Pancreas (tissue), 10 donors: ENCODE measurements around the gene VWA3B. TPM values are rescaled to one million over a fixed set of nuclear protein-coding genes. Genes with fewer than 3 reads are reported as not detected.

Source experiments
- ATAC-seq, 4 donors: fragments of 200-7000 bp; cut with Tn5 transposase; one replicate each; pipeline versions ENCODE4 v1.8.0 to v1.9.1; 2020; ENCODE audit warnings: mild to moderate bottlenecking in 4 of 4, moderate library complexity in 4 of 4
- DNase-seq, 6 donors: peaks; one replicate each; pipeline ENCODE4 v3.0.0-alpha.2; 2020
- FAIRE-seq: peaks from 2 replicates; lab custom pipeline; 2012; peaks lifted over from hg19 to GRCh38; lab: Jason Lieb, UNC
- H3K27ac ChIP-seq, 4 donors: fragments of 200-600 bp; sonication (generic); 1 replicate in 3 of 4; 2 replicates in 1 of 4; pipeline versions ENCODE4 v1.5.0 to v1.8.0; 2020
- H3K27me3 ChIP-seq, 4 donors: fragments of 200-600 bp; one replicate each; pipeline ENCODE4 v1.8.0; 2021
- H3K36me3 ChIP-seq, 3 donors: fragments of 200-600 bp; sonication (generic) in 1 of 3; one replicate each; pipeline versions ENCODE4 v1.5.0 to v1.8.0; 2020 to 2021
- H3K4me1 ChIP-seq, 3 donors: fragments of 200-600 bp; one replicate each; pipeline ENCODE4 v1.8.0; 2021
- H3K4me3 ChIP-seq, 4 donors: fragments of 200-600 bp; sonication (generic) in 2 of 4; one replicate each; pipeline versions ENCODE4 v1.5.0 to v1.8.0; 2020 to 2021
- H3K9me3 ChIP-seq, 4 donors: fragments of 200-600 bp; one replicate each; pipeline ENCODE4 v1.8.0; 2021
- WGBS, 2 donors: extraction: QIAGEN DNeasy Blood & Tissue Kit; methylation state at CpG; one replicate each; pipeline ENCODE4 v1.1.7; 2013; 5-methylcytosine and 5-hydroxymethylcytosine counted together
- intact Hi-C, 3 donors: fragments of 100-400 bp; cut with DNase I; formaldehyde crosslinking; loops; one replicate each; pipeline versions ENCODE4 v1.11.1 to v1.14.2; 2022
- polyA plus RNA-seq, 2 donors: library from polyadenylated mRNA; stranded (reverse); fragments of 200-250 nt; gene quantifications; one replicate each; pipeline ENCODE4 v1.2.3, GENCODE V29; 2013
- total RNA-seq, 6 donors: library from RNA; stranded (reverse); fragmentation: NEBNext Ultra II Directional in 4 of 6; extraction: Animal tissue kit (Norgen Biotek cat#: 25700) in 4 of 6; gene quantifications; one replicate each; pipeline versions ENCODE4 v1.2.1 to v1.2.4, GENCODE V29; 2021 to 2023
- TF ChIP-seq, protein P1 (sequence below), 4 donors: fragments of 200-600 bp; sonication (generic) in 3 of 4; IDR thresholded peaks; one replicate each; pipeline versions ENCODE4 v1.5.0 to v1.8.0; 2021; ENCODE audit warnings: antibody characterized with exemption in 4 of 4
- donor health status: healthy with polysubstance abuse.
- donor health status: DM: no; HTN: no; CAD: no; lungs with moderate emphysema.
- donor health status: DM: no; HTN: no; CAD: no.
- donor health status: control.
- donor health status: control.
- donor health status: Bipolar disorder and iron deficiency.
- donor health status: DM: yes; HTN: yes; CAD: no.
- donor health status: DM: no; HTN: no; CAD: no.
- donor health status: DM: no; HTN: no; CAD: no.
- donor health status: DM: yes; HTN: yes; CAD: no.

The VWA3B gene
- total and polyA plus RNA-seq, 8 donors = 0.04 to 0.24 (median 0.07) TPM; not detected in 5

DNA sequence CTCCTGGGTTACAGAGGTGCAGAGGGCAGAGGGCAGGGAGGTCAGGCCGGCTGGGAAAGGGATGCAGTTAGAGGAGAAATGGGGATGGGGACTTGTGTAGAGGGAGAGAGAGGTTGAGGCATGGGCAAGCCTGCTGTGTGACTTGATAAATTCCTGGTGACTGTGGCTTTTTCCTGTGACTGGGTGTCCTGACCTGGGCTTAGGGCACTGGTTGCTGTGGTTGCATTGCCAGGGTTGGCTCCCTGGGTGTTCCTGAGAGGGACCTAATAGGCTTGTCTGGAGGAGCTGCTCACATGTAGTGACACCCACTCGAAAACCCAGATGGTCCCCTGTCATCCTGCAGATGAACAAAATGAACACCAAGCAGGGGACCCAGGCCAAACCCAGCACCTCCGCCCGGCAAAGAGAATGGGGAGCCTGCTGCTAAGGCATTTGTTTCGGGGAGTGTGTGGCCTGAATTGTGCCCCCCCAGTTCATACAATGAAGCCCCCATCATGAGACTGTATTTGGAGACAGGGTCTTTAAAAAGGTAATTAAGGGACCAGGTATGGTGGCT, 78.6 kb downstream of the VWA3B start:
- Histone ChIP-seq H3K4me1 (no peaks in the 10 kb centered on the region), H3K9me3 (no peaks in the 10 kb centered on the region), H3K4me3 (no peak overlapping the region), H3K27me3 (no peaks in the 10 kb centered on the region), H3K27ac (no peak overlapping the region), H3K36me3 (no peaks in the 10 kb centered on the region)
- DNase-seq (no peak), ATAC-seq (no peak), FAIRE-seq (no peak)
- intact Hi-C loops = no loop called here
- TF ChIP-seq, protein P1, sequence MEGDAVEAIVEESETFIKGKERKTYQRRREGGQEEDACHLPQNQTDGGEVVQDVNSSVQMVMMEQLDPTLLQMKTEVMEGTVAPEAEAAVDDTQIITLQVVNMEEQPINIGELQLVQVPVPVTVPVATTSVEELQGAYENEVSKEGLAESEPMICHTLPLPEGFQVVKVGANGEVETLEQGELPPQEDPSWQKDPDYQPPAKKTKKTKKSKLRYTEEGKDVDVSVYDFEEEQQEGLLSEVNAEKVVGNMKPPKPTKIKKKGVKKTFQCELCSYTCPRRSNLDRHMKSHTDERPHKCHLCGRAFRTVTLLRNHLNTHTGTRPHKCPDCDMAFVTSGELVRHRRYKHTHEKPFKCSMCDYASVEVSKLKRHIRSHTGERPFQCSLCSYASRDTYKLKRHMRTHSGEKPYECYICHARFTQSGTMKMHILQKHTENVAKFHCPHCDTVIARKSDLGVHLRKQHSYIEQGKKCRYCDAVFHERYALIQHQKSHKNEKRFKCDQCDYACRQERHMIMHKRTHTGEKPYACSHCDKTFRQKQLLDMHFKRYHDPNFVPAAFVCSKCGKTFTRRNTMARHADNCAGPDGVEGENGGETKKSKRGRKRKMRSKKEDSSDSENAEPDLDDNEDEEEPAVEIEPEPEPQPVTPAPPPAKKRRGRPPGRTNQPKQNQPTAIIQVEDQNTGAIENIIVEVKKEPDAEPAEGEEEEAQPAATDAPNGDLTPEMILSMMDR (IDR thresholded peaks at IDR 0.05) = no peak
- 81 to 89% methylated on average over 5 of the region's 5 CpGs for WGBS, 2 donors

DNA sequence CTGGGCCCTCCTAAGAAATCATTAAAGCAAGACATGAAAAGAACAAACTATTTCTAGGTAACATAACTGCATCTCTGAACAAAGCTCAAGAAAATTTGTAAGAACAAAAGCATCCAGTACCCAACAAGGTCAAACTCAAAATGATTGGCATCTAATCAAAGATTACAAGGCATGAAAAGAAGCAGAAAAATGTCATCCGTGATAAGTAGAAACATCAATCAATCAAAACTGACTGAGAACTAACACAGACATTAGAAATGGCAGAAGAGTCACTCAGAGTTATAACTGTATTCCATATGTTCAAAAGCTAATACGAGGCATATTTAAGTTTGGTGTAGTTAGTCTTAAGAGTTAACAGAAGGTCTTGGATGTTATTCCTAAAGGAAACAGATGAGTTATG, 80.9 kb downstream of the VWA3B start:
- intact Hi-C loops = no loop called here
- WGBS, 2 donors = 51 to 54% methylated on average over 2 of the region's 2 CpGs
- TF ChIP-seq, protein P1 (IDR thresholded peaks at IDR 0.05) = no peak
- H3K4me1 ChIP-seq = no peaks in the 10 kb centered on the region
- no peaks in the 10 kb centered on the region for H3K36me3 ChIP-seq
- DNase-seq (no peak), ATAC-seq (no peak), FAIRE-seq (no peak)
- no peaks in the 10 kb centered on the region for H3K27me3 ChIP-seq
- no peaks in the 10 kb centered on the region for H3K9me3 ChIP-seq
- H3K27ac ChIP-seq = no peak overlapping the region
- H3K4me3 ChIP-seq = no peak overlapping the region

DNA sequence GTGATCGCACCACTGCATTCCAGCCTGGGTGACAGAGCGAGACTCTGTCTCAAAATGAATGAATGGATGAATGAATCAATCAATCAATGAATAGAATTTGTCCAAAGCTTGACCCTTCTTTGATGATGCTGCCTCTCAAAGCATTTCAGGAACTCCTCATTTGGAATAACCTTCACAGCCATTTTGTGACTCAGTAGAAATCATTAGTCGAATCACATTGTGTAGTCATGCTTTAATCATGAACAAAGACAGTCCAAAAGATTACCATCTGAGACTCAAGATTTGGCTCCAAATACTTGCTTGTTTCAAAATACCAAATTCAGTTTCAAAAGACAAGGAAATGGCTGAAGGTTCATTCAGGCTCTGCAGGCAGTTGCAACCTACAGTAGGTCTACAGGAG, 83.1 kb downstream of the VWA3B start:
- intact Hi-C loops = no loop called here
- TF ChIP-seq, protein P1 (IDR thresholded peaks at IDR 0.05) = no peak
- H3K36me3 ChIP-seq = no peaks in the 10 kb centered on the region
- H3K9me3 ChIP-seq = no peaks in the 10 kb centered on the region
- no peak overlapping the region for H3K27ac ChIP-seq
- FAIRE-seq = no peak
- no peak overlapping the region for H3K4me3 ChIP-seq
- WGBS, 2 donors = 66 to 77% methylated on average over 3 of the region's 3 CpGs
- no peak for DNase-seq
- no peak for ATAC-seq
- no peaks in the 10 kb centered on the region for H3K4me1 ChIP-seq
- H3K27me3 ChIP-seq = no peaks in the 10 kb centered on the region

DNA sequence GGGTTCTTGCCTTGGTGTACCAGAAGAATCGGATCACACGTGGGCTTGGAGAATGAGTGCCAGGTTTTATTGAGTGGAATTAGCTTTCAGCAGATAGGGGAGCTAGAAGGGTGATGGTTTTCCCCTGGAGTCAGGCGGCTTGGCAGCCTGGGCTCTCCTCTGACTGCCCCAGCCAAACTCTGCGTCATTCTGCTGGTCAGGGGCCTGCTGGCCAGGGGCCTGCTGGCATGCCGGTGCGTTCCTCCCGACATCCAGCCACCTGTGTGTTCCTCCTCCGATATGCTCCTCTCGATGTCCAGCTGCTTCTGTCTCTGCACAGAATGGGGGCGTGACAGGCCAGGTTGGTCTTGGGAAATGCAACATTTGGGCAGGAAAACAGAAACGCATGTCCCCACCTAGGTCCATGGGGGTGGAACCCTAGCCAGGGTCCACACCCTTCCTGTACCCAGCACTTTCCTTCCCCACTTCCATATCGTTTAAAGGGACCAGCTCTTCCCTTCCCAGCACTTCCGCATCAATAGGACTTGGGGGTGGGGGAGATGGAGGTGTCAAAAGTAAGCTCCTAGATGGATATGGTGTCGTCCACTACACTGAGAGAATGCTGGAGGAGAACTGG, 85.3 kb downstream of the VWA3B start:
- H3K27ac ChIP-seq = no peak overlapping the region
- H3K4me1 ChIP-seq = no peaks in the 10 kb centered on the region
- H3K4me3 ChIP-seq = no peak overlapping the region
- DNase-seq = no peak
- H3K9me3 ChIP-seq = no peaks in the 10 kb centered on the region
- TF ChIP-seq, protein P1 (IDR thresholded peaks at IDR 0.05) = no peak
- FAIRE-seq = no peak
- no peaks in the 10 kb centered on the region for H3K36me3 ChIP-seq
- ATAC-seq = no peak
- 75 to 78% methylated on average over 14 of the region's 14 CpGs for WGBS, 2 donors
- H3K27me3 ChIP-seq = no peaks in the 10 kb centered on the region
- intact Hi-C loops = no loop called here

DNA sequence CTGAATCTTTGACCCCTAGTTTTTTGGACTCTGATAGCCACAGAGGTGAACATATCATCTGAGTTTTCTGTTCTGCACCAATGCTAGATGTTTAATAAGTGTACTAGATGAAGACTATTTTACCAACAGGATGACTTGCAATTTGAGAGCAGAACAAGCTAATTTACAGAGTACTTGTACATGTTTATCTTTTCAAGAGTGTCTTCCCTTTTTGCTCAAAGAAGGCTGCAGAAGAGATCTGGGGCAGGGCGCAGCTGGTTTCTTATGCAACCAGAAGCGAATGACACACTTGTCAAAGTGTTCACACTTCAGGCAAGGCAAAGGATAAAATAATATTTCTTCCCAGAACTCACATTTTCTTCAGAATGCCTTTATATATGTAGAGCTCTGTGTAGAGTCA, 86.0 kb downstream of the VWA3B start:
- FAIRE-seq (no peak), DNase-seq (no peak), ATAC-seq (no peak)
- no peaks in the 10 kb centered on the region for H3K4me1 ChIP-seq
- H3K36me3 ChIP-seq = no peaks in the 10 kb centered on the region
- H3K27ac ChIP-seq = no peak overlapping the region
- no peaks in the 10 kb centered on the region for H3K9me3 ChIP-seq
- no peaks in the 10 kb centered on the region for H3K27me3 ChIP-seq
- intact Hi-C loops = no loop called here
- no peak overlapping the region for H3K4me3 ChIP-seq
- WGBS, 2 donors = 86 to 88% methylated on average over 2 of the region's 2 CpGs
- TF ChIP-seq, protein P1 (IDR thresholded peaks at IDR 0.05) = no peak
